Measurements from ENCODE around the gene AHCYL2. TPM values are rescaled to one million over a fixed set of nuclear protein-coding genes. Genes with fewer than 3 reads are reported as not detected.

AHCYL2 gene
- total and polyA plus RNA-seq, 2 of the 8 experiments (the other 6 are each of a cell fraction or from before 2014, with no cell fraction given): 20.7 to 25.4 TPM

GRCh38 chr7:129208667-129209066 is 16.2 kb upstream of the AHCYL2 start:
- H3K27ac ChIP-seq (ENCODE audit: low read depth, low read length): no peak overlapping the region
- H3K23ac ChIP-seq (ENCODE audit: insufficient read length): no peak overlapping the region
- H2AFZ ChIP-seq (ENCODE audit: low read length): no peak overlapping the region
- no peaks in the 10 kb centered on the region for H3K27me3 ChIP-seq (replicated peaks in 1 of 4; ENCODE audit: control insufficient read depth in 3 of 4, extremely low read depth in 1 of 4, insufficient read depth in 3 of 4, low read length in 3 of 4)
- H3K18ac ChIP-seq (ENCODE audit: extremely low read depth, low read length): no peak overlapping the region
- POLR2A ChIA-PET (ENCODE audit: partially characterized antibody): interaction anchor here (0.6 to 1.2 kb wide), 4 partner anchors 18 to 1322 kb away, joined by 3 to 4 read pairs (median 4); no protein-coding TSS in a partner anchor
- no peak overlapping the region for H4K91ac ChIP-seq (replicated peaks; ENCODE audit: insufficient read length, low read length)
- TF ChIP-seq EZH2 (IDR thresholded peaks at IDR 0.05; ENCODE audit: low read depth, low read length, severe bottlenecking): no peak
- no peak for TF ChIP-seq HDAC6 (IDR thresholded peaks at IDR 0.05; ENCODE audit: low read depth, low read length)
- no peak for TF ChIP-seq POU5F1 (IDR thresholded peaks at IDR 0.05; ENCODE audit: low read depth, low read length)
- TF ChIP-seq TAF7 (optimal IDR thresholded peaks at IDR 0.05; ENCODE audit: borderline replicate concordance, low read depth, low read length): no peak
- TF ChIP-seq RFX5 (IDR thresholded peaks at IDR 0.05; ENCODE audit: borderline replicate concordance, low read depth, low read length): no peak
- no peak for TF ChIP-seq JUND (IDR thresholded peaks at IDR 0.05; ENCODE audit: low read length)
- TF ChIP-seq RNF2 (IDR thresholded peaks at IDR 0.05; ENCODE audit: borderline replicate concordance, low read depth, low read length, missing control alignments, poor library complexity, severe bottlenecking): no peak
- TF ChIP-seq SUZ12 (IDR thresholded peaks at IDR 0.05; ENCODE audit: low read length): no peak
- TF ChIP-seq TCF12 (IDR thresholded peaks at IDR 0.05; ENCODE audit: low read depth, low read length): no peak
- 85% methylated on average over 9 of the region's 9 CpGs; no CpG with 5 or more reads in 1 of the 2 experiments for WGBS, 2 experiments (ENCODE audit: extremely low coverage in 1 of 2, insufficient coverage in 1 of 2, insufficient read length in 1 of 2, insufficient replicate concordance in 2 of 2, low coverage in 1 of 2, low lambda C conversion rate in 2 of 2, missing lambda C conversion rate in 1 of 2)
- H3K4me3 ChIP-seq (ENCODE audit: extremely low read depth in 1 of 4, insufficient read depth in 2 of 4, low read depth in 3 of 4, low read length in 4 of 4): no peak overlapping the region
- no peak overlapping the region for H3K4me2 ChIP-seq (ENCODE audit: insufficient read depth in 1 of 2, low read depth in 2 of 2, low read length in 2 of 2)
- no peak overlapping the region for H2BK12ac ChIP-seq (ENCODE audit: low read depth, low read length)
- H2AK5ac ChIP-seq (ENCODE audit: low read depth, low read length): no peak overlapping the region
- H2BK15ac ChIP-seq (ENCODE audit: low read length): no peak overlapping the region
- H4K5ac ChIP-seq (ENCODE audit: insufficient read length, low read depth, low read length): no peak overlapping the region
- H3K4me1 ChIP-seq (replicated peaks in 1 of 4; ENCODE audit: control insufficient read depth in 3 of 4, insufficient read depth in 4 of 4, low read length in 3 of 4): no peaks in the 10 kb centered on the region
- H3K9ac ChIP-seq (replicated peaks in 1 of 4; ENCODE audit: extremely low read depth in 1 of 4, low read depth in 3 of 4, low read length in 3 of 4): no peak overlapping the region
- H2BK120ac ChIP-seq (replicated peaks; ENCODE audit: low read depth, low read length): no peak overlapping the region
- no peak overlapping the region for H3K56ac ChIP-seq (replicated peaks; ENCODE audit: insufficient read length, low read depth, low read length)
- 0 out of 2 replicates have a peak, but pooled peaks cover 2% of the 10 kb centered on the region for H3K79me1 ChIP-seq (ENCODE audit: low read depth, low read length)
- H3K79me2 ChIP-seq (ENCODE audit: control insufficient read depth in 1 of 2, insufficient read depth in 2 of 2, low read length in 2 of 2): no peaks in the 10 kb centered on the region; a peak in 1 of 4 replicates
- no peak overlapping the region for H2BK5ac ChIP-seq (ENCODE audit: low read depth, low read length)
- DNase-seq (ENCODE audit: low read depth in 1 of 2, low spot score in 2 of 2): no peak
- peaks cover 16 to 49% (median 33%) of the 10 kb centered on the region in 4 experiments for H3K36me3 ChIP-seq (ENCODE audit: control insufficient read depth in 2 of 4, insufficient read depth in 4 of 4, low read length in 3 of 4)
- no peak overlapping the region for H3K4ac ChIP-seq (replicated peaks; ENCODE audit: insufficient read length, low read depth, low read length)
- H2BK20ac ChIP-seq (ENCODE audit: low read length): no peak overlapping the region
- peaks cover 0 to 15% of the 10 kb centered on the region in 2 experiments for H4K20me1 ChIP-seq (replicated peaks in 1 of 2; ENCODE audit: control insufficient read depth in 1 of 2, insufficient read depth in 2 of 2, low read length in 2 of 2)
- FAIRE-seq: no peak
- H3K14ac ChIP-seq (ENCODE audit: insufficient read length): no peak overlapping the region
- H4K8ac ChIP-seq (ENCODE audit: extremely low read depth, insufficient read depth, low read length): no peak overlapping the region
- CTCF ChIA-PET (ENCODE audit: partially characterized antibody): interaction anchor here (0.8 to 10.6 kb wide), 11 partner anchors 10 to 272 kb away, joined by 3 to 258 read pairs (median 7); partner anchors contain the start of gene TSPAN33
- no peaks in the 10 kb centered on the region for H3K9me3 ChIP-seq (ENCODE audit: insufficient read depth in 2 of 2, low read depth in 1 of 2, low read length in 1 of 2)
- H3K23me2 ChIP-seq (ENCODE audit: low read depth, low read length): no peaks in the 10 kb centered on the region
